Epithelial cell of esophagus (primary cell): ENCODE measurements around the gene OR10C1.

ENCODE experiments used
- DNase-seq: peaks from one replicate; pipeline ENCODE4 v3.0.0; 2010; ENCODE audit warnings: low read depth
- H3K4me3 ChIP-seq: 2 replicates; pipeline ENCODE4 v1.5.1; 2011; ENCODE audit warnings: mild to moderate bottlenecking, low read length, control low read depth
- CTCF ChIP-seq: IDR thresholded peaks from 2 replicates; pipeline ENCODE4 v1.5.1; 2011; ENCODE audit warnings: low read depth, mild to moderate bottlenecking, low read length, control low read depth, inconsistent platforms; ENCODE audit not compliant: insufficient read depth; ENCODE audit errors: missing control alignments

The OR10C1 gene

GRCh38 chr6:29477923-29478450 lies 38.9 kb downstream of the OR10C1 start:
- TF ChIP-seq CTCF = no peak
- DNase-seq = no peak
- H3K4me3 ChIP-seq = no peak overlapping the region

GRCh38 chr6:29478740-29479139 lies 39.6 kb downstream of the OR10C1 start:
- TF ChIP-seq CTCF = no peak
- no peak for DNase-seq

GRCh38 chr6:29479560-29479959 lies 40.5 kb downstream of the OR10C1 start:
- TF ChIP-seq CTCF = no peak
- no peak for DNase-seq
- H3K4me3 ChIP-seq = no peak overlapping the region

More at GRCh38 chr6:29478740-29479139, 39.6 kb downstream of the OR10C1 start:
- no peak overlapping the region for H3K4me3 ChIP-seq

GRCh38 chr6:29483186-29483585 lies 44.1 kb downstream of the OR10C1 start:
- TF ChIP-seq CTCF = no peak
- no peak for DNase-seq
- H3K4me3 ChIP-seq = no peak overlapping the region

- TF ChIP-seq CTCF = no peak
- no peak for DNase-seq
- no peak overlapping the region for H3K4me3 ChIP-seq
These were observed 44.6 kb downstream of the OR10C1 start for GRCh38 chr6:29483735-29484134.

GRCh38 chr6:29486577-29486976 lies 47.5 kb downstream of the OR10C1 start:
- no peak overlapping the region for H3K4me3 ChIP-seq
- TF ChIP-seq CTCF = no peak

GRCh38 chr6:29487131-29487530 lies 48.0 kb downstream of the OR10C1 start:
- no peak for DNase-seq
- no peak for TF ChIP-seq CTCF
- H3K4me3 ChIP-seq = no peak overlapping the region

More at GRCh38 chr6:29486577-29486976, 47.5 kb downstream of the OR10C1 start:
- DNase-seq = no peak
